Right atrium auricular region (tissue), 2 donors: ENCODE data around the gene PCDHB12. TPM values are rescaled to one million over a fixed set of nuclear protein-coding genes. Genes with fewer than 3 reads are reported as not detected.
"Not testable (repeated sequence)": the region's sequence is repeated elsewhere in the genome, so short reads cannot be mapped to it uniquely, and the experiment has no call there.

Experiments used
- DNase-seq: peaks from one replicate; pipeline ENCODE4 v3.0.0-alpha.2; 2019; ENCODE audit warnings: low spot score
- H3K27ac ChIP-seq, 2 donors: fragments of 200-600 bp; sonication (generic); 1 replicate in 1 of 2; 2 replicates in 1 of 2; pipeline ENCODE4 v1.5.1; 2016 to 2019
- H3K27me3 ChIP-seq, 2 donors: fragments of 200-600 bp; sonication (generic); one replicate each; pipeline versions ENCODE4 v1.5.1 to v1.6.0; 2017 to 2019
- H3K36me3 ChIP-seq: fragments of 200-600 bp; sonication (generic); one replicate; pipeline ENCODE4 v1.5.1; 2016
- H3K4me1 ChIP-seq, 2 donors: fragments of 200-600 bp; sonication (generic); one replicate each; pipeline versions ENCODE4 v1.5.1 to v1.6.0; 2017 to 2019
- H3K4me3 ChIP-seq, 2 donors: fragments of 200-600 bp; sonication (generic); 1 replicate in 1 of 2; 2 replicates in 1 of 2; pipeline ENCODE4 v1.5.1; 2017 to 2019; ENCODE audit warnings: mild to moderate bottlenecking in 1 of 2, moderate library complexity in 1 of 2
- H3K9me3 ChIP-seq, 2 donors: fragments of 200-600 bp; sonication (generic); one replicate each; pipeline ENCODE4 v1.5.1; 2019
- total RNA-seq, 2 donors: library from RNA; depleted of rRNA; stranded (reverse); fragments of >200 nt; gene quantifications; one replicate each; pipeline ENCODE4 v1.1.0, GENCODE V29; 2016
- TF ChIP-seq, protein P1 (sequence below), 2 donors: fragments of 200-600 bp; sonication (generic); IDR thresholded peaks; one replicate each; pipeline ENCODE4 v1.5.1; 2019; ENCODE audit warnings: antibody characterized with exemption in 2 of 2

Gene PCDHB12
- total RNA-seq, 2 donors from 2014 or later: 1.8 to 2.3 TPM

DNA sequence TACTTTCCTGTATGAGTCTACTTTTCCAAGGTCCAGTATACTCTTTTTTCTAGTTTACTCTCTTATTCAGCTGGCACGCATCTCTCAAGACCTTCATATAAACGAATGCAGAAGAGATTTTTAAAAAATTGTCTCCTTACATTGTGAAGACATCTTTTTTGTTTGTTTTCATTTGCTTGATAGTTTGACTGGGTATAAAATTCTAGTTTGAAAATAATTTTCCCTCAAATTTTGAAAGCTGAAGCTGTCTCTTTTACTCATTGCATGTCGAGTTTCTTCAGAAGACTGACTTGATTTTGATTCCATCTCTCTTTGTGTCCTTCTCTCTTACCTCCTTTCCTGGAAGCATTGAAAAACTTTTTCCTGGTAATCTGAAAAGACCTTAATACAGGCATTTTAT lies 12.2 kb upstream of the PCDHB12 start:
- H3K27ac ChIP-seq: no peak overlapping the region
- H3K27me3 ChIP-seq: no peaks in the 10 kb centered on the region
- no peaks in the 10 kb centered on the region for H3K4me1 ChIP-seq
- TF ChIP-seq, protein P1, sequence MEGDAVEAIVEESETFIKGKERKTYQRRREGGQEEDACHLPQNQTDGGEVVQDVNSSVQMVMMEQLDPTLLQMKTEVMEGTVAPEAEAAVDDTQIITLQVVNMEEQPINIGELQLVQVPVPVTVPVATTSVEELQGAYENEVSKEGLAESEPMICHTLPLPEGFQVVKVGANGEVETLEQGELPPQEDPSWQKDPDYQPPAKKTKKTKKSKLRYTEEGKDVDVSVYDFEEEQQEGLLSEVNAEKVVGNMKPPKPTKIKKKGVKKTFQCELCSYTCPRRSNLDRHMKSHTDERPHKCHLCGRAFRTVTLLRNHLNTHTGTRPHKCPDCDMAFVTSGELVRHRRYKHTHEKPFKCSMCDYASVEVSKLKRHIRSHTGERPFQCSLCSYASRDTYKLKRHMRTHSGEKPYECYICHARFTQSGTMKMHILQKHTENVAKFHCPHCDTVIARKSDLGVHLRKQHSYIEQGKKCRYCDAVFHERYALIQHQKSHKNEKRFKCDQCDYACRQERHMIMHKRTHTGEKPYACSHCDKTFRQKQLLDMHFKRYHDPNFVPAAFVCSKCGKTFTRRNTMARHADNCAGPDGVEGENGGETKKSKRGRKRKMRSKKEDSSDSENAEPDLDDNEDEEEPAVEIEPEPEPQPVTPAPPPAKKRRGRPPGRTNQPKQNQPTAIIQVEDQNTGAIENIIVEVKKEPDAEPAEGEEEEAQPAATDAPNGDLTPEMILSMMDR (IDR thresholded peaks at IDR 0.05): no peak
- H3K36me3 ChIP-seq: no peaks in the 10 kb centered on the region
- no peak for DNase-seq
- peaks cover 10 to 93% of the 10 kb centered on the region in 2 donors for H3K9me3 ChIP-seq
- H3K4me3 ChIP-seq: no peak overlapping the region

DNA sequence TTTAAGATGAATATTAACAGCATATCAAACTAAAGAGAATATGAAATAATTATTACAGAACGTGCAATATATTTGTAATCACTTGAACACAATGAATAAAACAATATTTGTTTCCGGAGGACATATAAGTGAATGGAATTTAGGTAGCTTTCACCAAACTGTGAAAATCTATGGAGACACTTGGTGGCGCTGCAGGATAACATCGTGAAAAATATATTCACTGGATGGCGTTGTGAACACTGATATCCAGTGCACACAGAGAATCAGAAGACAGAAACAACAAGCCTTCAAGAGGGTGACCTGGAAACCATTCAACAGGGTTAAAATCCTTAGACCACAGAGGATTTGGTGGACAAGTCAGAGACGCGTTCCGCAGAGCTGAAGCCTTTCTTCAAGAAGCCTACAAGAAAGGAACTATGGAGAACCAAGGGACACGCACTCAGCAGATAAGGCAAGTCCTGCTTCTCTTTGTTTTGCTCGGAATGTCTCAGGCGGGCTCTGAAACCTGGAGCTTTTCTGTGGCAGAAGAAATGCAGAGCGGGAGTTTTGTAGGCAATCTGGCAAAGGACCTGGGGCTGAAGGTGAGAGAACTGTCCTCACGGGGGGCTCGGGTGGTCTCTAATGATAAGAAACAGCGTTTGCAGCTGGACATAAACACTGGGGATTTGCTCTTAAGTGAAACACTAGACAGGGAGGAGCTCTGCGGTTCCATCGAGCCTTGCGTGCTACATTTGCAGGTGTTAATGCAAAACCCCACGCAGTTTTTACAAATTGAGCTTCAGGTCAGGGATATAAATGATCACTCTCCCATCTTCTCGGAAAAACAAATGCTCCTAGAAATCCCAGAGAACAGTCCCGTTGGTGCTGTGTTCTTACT lies 8.9 kb upstream of the PCDHB12 start, which contains the start of gene PCDHB11:
Gene PCDHB11, plus strand, starts transcription at position 269 of the 877 bp plus-strand sequence. Its CDS starts 148 bp downstream, at position 417.
- TF ChIP-seq, protein P1 (IDR thresholded peaks at IDR 0.05): no peak
- no peaks in the 10 kb centered on the region for H3K27me3 ChIP-seq
- no peaks in the 10 kb centered on the region for H3K4me1 ChIP-seq
- H3K27ac ChIP-seq: no peak within 1 kb of the TSS
- H3K36me3 ChIP-seq: no peaks in the 10 kb centered on the region
- no peak within 1 kb of the TSS for H3K4me3 ChIP-seq
- no peak for DNase-seq
- H3K9me3 ChIP-seq: peaks cover 10 to 95% of the 10 kb centered on the region in 2 donors

DNA sequence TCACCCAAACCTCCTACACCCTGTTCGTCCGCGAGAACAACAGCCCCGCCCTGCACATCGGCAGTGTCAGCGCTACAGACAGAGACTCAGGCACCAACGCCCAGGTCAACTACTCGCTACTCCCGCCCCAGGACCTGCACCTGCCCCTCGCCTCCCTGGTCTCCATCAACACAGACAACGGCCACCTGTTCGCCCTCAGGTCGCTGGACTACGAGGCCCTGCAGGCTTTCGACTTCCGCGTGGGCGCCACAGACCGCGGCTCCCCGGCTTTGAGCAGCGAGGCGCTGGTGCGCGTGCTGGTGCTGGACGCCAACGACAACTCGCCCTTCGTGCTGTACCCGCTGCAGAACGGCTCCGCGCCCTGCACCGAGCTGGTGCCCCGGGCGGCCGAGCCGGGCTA lies 7.4 kb upstream of the PCDHB12 start:
- H3K27me3 ChIP-seq, H3K27ac ChIP-seq, H3K36me3 ChIP-seq, DNase-seq, H3K4me1 ChIP-seq, H3K4me3 ChIP-seq: not testable (repeated sequence)
- H3K9me3 ChIP-seq: peaks cover 10 to 95% of the 10 kb centered on the region in 2 donors

DNA sequence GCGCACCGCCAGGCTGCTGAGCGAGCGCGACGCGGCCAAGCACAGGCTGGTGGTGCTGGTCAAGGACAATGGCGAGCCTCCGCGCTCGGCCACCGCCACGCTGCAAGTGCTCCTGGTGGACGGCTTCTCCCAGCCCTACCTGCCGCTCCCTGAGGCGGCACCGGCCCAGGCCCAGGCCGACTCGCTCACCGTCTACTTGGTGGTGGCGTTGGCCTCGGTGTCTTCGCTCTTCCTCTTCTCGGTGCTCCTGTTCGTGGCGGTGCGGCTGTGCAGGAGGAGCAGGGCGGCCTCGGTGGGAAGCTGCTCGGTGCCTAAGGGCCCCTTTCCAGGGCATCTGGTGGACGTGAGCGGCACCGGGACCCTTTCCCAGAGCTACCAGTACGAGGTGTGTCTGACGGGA lies 6.9 kb upstream of the PCDHB12 start:
- H3K4me1 ChIP-seq, H3K27ac ChIP-seq, H3K27me3 ChIP-seq, H3K4me3 ChIP-seq, DNase-seq, H3K36me3 ChIP-seq: not testable (repeated sequence)
- peaks cover 6 to 95% of the 10 kb centered on the region in 2 donors for H3K9me3 ChIP-seq

DNA sequence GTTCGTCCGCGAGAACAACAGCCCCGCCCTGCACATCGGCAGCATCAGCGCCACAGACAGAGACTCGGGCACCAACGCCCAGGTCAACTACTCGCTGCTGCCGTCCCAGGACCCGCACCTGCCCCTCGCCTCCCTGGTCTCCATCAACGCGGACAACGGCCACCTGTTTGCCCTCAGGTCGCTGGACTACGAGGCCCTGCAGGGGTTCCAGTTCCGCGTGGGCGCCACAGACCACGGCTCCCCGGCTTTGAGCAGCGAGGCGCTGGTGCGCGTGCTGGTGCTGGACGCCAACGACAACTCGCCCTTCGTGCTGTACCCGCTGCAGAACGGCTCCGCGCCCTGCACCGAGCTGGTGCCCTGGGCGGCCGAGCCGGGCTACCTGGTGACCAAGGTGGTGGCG lies 1.8 kb downstream of the PCDHB12 start:
- DNase-seq, H3K4me1 ChIP-seq, H3K36me3 ChIP-seq, H3K27ac ChIP-seq, H3K27me3 ChIP-seq, H3K4me3 ChIP-seq: not testable (repeated sequence)
- H3K9me3 ChIP-seq: peaks cover 9 to 88% of the 10 kb centered on the region in 2 donors

DNA sequence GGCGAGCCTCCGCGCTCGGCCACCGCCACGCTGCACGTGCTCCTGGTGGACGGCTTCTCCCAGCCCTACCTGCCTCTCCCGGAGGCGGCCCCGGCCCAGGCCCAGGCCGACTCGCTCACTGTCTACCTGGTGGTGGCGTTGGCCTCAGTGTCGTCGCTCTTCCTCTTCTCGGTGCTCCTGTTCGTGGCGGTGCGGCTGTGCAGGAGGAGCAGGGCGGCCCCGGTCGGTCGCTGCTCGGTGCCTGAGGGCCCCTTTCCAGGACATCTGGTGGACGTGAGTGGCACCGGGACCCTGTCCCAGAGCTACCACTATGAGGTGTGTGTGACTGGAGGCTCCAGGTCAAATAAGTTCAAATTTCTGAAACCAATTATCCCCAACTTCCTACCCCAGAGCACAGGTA lies 2.3 kb downstream of the PCDHB12 start:
- DNase-seq, H3K4me1 ChIP-seq, H3K4me3 ChIP-seq, H3K27ac ChIP-seq, H3K27me3 ChIP-seq, H3K36me3 ChIP-seq: not testable (repeated sequence)
- peaks cover 9 to 87% of the 10 kb centered on the region in 2 donors for H3K9me3 ChIP-seq

DNA sequence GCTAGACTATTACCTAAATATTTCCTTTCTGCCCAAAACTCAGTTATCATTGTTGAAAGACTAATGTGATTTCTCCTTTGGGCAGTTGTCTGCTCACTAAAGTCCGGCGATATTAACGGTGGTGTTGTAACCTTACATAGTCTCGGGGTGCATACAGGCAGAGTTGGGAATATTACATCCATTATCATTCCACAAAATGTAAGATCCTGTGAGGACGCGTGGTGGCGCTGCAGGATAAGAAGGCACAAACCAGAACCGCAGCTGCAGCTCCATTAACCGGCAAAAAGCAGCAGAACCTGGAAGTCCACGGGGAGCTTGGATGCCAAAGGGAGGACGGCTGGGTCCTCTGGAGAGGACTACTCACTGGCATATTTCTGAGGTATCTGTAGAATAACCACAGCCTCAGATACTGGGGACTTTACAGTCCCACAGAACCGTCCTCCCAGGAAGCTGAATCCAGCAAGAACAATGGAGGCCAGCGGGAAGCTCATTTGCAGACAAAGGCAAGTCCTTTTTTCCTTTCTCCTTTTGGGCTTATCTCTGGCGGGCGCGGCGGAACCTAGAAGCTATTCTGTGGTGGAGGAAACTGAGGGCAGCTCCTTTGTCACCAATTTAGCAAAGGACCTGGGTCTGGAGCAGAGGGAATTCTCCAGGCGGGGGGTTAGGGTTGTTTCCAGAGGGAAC lies 5.3 kb downstream of the PCDHB12 start, which contains the start of gene PCDHB13:
Gene PCDHB13, plus strand, starts transcription at position 264 of the 684 bp plus-strand sequence. Its CDS starts 205 bp downstream, at position 469.
- DNase-seq: peak; percentile 66
- H3K4me1 ChIP-seq, H3K27ac ChIP-seq: not testable (repeated sequence)

DNA sequence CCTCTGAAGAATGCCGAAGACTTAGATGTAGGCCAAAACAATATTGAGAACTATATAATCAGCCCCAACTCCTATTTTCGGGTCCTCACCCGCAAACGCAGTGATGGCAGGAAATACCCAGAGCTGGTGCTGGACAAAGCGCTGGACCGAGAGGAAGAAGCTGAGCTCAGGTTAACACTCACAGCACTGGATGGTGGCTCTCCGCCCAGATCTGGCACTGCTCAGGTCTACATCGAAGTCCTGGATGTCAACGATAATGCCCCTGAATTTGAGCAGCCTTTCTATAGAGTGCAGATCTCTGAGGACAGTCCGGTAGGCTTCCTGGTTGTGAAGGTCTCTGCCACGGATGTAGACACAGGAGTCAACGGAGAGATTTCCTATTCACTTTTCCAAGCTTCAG lies 6.1 kb downstream of the PCDHB12 start:
- H3K4me3 ChIP-seq, H3K36me3 ChIP-seq, H3K27ac ChIP-seq, DNase-seq, H3K27me3 ChIP-seq, H3K4me1 ChIP-seq: not testable (repeated sequence)
- peaks cover 3 to 86% of the 10 kb centered on the region in 2 donors for H3K9me3 ChIP-seq

More for the DNA sequence above, 5.3 kb downstream of the PCDHB12 start, which contains the start of gene PCDHB13:
- peak within 1 kb of the TSS; percentile 1 to 37 for H3K4me3 ChIP-seq
- not testable (repeated sequence) for H3K36me3 ChIP-seq, H3K27me3 ChIP-seq
- TF ChIP-seq, protein P1 (IDR thresholded peaks at IDR 0.05): peak in 1 of 2 donors; percentile 65
- H3K9me3 ChIP-seq: peaks cover 6 to 86% of the 10 kb centered on the region in 2 donors

DNA sequence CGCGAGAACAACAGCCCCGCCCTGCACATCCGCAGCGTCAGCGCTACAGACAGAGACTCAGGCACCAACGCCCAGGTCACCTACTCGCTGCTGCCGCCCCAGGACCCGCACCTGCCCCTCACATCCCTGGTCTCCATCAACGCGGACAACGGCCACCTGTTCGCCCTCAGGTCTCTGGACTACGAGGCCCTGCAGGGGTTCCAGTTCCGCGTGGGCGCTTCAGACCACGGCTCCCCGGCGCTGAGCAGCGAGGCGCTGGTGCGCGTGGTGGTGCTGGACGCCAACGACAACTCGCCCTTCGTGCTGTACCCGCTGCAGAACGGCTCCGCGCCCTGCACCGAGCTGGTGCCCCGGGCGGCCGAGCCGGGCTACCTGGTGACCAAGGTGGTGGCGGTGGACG lies 7.0 kb downstream of the PCDHB12 start:
- H3K27ac ChIP-seq, H3K27me3 ChIP-seq, H3K4me3 ChIP-seq, DNase-seq, H3K4me1 ChIP-seq, H3K36me3 ChIP-seq: not testable (repeated sequence)
- H3K9me3 ChIP-seq: peaks cover 3 to 87% of the 10 kb centered on the region in 2 donors

DNA sequence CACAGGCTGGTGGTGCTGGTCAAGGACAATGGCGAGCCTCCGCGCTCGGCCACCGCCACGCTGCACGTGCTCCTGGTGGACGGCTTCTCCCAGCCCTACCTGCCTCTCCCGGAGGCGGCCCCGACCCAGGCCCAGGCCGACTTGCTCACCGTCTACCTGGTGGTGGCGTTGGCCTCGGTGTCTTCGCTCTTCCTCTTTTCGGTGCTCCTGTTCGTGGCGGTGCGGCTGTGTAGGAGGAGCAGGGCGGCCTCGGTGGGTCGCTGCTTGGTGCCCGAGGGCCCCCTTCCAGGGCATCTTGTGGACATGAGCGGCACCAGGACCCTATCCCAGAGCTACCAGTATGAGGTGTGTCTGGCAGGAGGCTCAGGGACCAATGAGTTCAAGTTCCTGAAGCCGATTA lies 7.5 kb downstream of the PCDHB12 start:
- not testable (repeated sequence) for H3K4me3 ChIP-seq, H3K36me3 ChIP-seq

More for the DNA sequence above, 7.5 kb downstream of the PCDHB12 start:
- peaks cover 3 to 89% of the 10 kb centered on the region in 2 donors for H3K9me3 ChIP-seq
- DNase-seq, H3K4me1 ChIP-seq, H3K27me3 ChIP-seq, H3K27ac ChIP-seq: not testable (repeated sequence)
